Glutamatergic neuron (in vitro differentiated cells): ENCODE results near the gene RNPS1. TPM values are rescaled to one million over a fixed set of nuclear protein-coding genes. Genes with fewer than 3 reads are reported as not detected.

ENCODE experiments used
- DNase-seq: peaks from one replicate; pipeline ENCODE4 v3.0.0; 2022
- H3K27ac Mint-ChIP-seq: one replicate; pipeline ENCODE4 v1.8.0; 2020; ENCODE audit warnings: mild to moderate bottlenecking, mixed read lengths, inconsistent platforms; ENCODE audit not compliant: unreplicated experiment
- H3K27me3 Mint-ChIP-seq: one replicate; pipeline ENCODE4 v1.8.0; 2020; ENCODE audit warnings: mild to moderate bottlenecking, moderate library complexity, mixed read lengths, inconsistent platforms; ENCODE audit not compliant: unreplicated experiment
- H3K36me3 Mint-ChIP-seq: one replicate; pipeline ENCODE4 v1.8.0; 2020; ENCODE audit warnings: mild to moderate bottlenecking, mixed read lengths, inconsistent platforms; ENCODE audit not compliant: unreplicated experiment
- H3K4me1 Mint-ChIP-seq: one replicate; pipeline ENCODE4 v1.8.0; 2020; ENCODE audit warnings: mild to moderate bottlenecking, low read depth, mixed read lengths, inconsistent platforms; ENCODE audit not compliant: unreplicated experiment
- H3K4me3 Mint-ChIP-seq: one replicate; pipeline ENCODE4 v1.8.0; 2020; ENCODE audit warnings: mild to moderate bottlenecking, mixed read lengths, inconsistent platforms; ENCODE audit not compliant: unreplicated experiment
- H3K9me3 Mint-ChIP-seq: one replicate; pipeline ENCODE4 v1.8.0; 2020; ENCODE audit warnings: mild to moderate bottlenecking, moderate library complexity, mixed read lengths, inconsistent platforms; ENCODE audit not compliant: unreplicated experiment
- total RNA-seq: library from RNA; stranded (reverse); fragmentation: NEBNext Ultra II Directional; extraction: Animal tissue kit (Norgen Biotek cat#: 25700); gene quantifications from one replicate; pipeline ENCODE4 v1.2.1, GENCODE V29; 2021; ENCODE audit not compliant: unreplicated experiment
- TF ChIP-seq, protein P1 (sequence below): fragments of 200-600 bp; sonication (generic); IDR thresholded peaks from one replicate; pipeline ENCODE4 v1.5.0; 2021; ENCODE audit not compliant: partially characterized antibody, unreplicated experiment

Gene RNPS1
- total RNA-seq, 1 donor from 2014 or later = 220 TPM

DNA sequence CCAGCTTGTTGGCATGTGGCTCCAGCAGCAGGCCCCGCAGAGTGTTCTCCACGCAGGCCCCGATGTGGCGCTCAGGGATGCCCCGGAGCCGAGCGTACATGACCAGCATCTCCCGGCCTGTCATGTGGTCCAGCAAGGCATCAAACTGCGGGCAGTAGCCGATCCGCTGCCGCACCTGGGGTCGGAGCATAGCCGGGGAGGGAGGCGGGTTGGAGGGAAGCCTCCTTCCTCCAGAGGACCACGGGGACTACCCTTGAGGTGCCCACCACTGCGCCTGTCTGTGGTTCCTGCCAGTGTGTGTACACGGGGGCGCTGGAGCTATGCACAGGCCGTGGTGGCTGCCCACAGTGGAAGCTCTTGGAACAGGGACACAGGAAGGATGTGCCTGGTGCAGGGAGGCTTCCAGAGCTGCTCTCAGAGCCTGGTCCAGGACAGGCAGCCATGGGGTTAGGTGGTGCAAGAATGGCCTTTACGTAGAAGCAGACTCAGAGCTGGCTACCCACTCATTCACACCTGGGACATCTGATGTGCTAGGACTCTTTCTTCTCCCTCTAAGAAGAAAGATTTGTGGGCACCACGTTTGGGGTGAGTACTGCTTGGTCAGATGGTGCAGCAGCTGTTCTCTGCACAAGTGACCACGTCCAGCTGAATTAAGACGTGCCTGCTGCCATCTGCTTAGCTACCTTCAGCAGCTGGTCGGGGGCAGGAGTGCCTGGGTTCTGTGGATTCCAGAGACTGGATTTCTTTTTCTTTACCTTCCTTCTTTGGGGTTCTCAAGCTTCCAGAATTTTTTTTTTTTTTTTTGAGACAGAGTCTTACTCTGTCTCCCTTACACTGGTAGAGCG, 11.3 kb upstream of the RNPS1 start:
- Mint-ChIP-seq H3K27me3 (peaks cover 8% of the 10 kb centered on the region), H3K9me3 (peaks cover 12% of the 10 kb centered on the region), H3K4me3 (peak overlapping the region; percentile 30), H3K4me1 (peaks cover 18% of the 10 kb centered on the region), H3K36me3 (peaks cover 5% of the 10 kb centered on the region), H3K27ac (peak overlapping the region; percentile 78)
- TF ChIP-seq, protein P1, sequence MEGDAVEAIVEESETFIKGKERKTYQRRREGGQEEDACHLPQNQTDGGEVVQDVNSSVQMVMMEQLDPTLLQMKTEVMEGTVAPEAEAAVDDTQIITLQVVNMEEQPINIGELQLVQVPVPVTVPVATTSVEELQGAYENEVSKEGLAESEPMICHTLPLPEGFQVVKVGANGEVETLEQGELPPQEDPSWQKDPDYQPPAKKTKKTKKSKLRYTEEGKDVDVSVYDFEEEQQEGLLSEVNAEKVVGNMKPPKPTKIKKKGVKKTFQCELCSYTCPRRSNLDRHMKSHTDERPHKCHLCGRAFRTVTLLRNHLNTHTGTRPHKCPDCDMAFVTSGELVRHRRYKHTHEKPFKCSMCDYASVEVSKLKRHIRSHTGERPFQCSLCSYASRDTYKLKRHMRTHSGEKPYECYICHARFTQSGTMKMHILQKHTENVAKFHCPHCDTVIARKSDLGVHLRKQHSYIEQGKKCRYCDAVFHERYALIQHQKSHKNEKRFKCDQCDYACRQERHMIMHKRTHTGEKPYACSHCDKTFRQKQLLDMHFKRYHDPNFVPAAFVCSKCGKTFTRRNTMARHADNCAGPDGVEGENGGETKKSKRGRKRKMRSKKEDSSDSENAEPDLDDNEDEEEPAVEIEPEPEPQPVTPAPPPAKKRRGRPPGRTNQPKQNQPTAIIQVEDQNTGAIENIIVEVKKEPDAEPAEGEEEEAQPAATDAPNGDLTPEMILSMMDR = no peak
- no peak for DNase-seq

GRCh38 chr16:2278272-2278608, 10.3 kb upstream of the RNPS1 start:
- Mint-ChIP-seq H3K36me3 (no peaks in the 10 kb centered on the region), H3K27me3 (peaks cover 2% of the 10 kb centered on the region), H3K9me3 (peaks cover 10% of the 10 kb centered on the region), H3K4me1 (peaks cover 12% of the 10 kb centered on the region), H3K4me3 (no peak overlapping the region), H3K27ac (no peak overlapping the region)
- DNase-seq = no peak
- TF ChIP-seq, protein P1 = no peak

DNA sequence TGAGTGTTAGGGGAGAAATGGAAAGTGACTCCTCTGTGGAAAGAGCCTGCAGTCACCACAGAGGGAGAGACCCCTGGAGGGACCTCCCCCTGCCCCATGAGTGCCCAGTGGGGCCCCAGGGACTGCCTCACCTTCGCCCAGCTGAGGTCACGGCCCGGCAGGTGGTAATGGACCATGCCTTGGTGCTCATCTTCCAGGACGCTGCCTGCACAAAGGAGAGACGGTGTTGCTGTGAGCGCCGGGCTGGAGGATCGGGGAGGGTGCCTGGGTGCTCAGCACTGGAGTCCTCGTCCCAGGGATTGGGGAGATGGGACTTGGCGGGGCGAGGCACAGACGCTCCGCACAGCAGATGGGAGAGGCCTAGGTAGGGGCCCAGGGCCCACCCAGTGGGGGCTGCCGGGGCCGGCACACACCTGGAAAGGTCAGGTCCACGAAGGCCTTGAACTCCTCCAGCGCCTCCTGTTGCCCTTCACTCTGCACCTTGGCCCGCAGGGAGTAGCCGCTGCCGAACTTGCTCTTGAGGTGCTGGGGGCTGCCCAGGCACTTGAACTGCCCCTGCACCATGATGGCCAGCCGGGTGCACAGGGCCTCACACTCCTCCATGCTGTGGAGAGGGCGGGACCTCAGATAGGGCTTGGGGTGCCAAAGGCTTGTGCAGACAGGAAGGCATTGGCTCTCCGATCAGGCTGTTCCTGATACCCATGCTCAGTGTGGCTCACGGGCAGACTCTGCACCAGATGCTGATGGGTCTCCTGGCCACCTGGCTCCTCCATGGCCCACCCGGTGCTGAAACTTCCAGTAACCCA, 9.7 kb upstream of the RNPS1 start:
- TF ChIP-seq, protein P1 = no peak
- H3K36me3 Mint-ChIP-seq = no peaks in the 10 kb centered on the region
- peaks cover 12% of the 10 kb centered on the region for H3K4me1 Mint-ChIP-seq

DNA sequence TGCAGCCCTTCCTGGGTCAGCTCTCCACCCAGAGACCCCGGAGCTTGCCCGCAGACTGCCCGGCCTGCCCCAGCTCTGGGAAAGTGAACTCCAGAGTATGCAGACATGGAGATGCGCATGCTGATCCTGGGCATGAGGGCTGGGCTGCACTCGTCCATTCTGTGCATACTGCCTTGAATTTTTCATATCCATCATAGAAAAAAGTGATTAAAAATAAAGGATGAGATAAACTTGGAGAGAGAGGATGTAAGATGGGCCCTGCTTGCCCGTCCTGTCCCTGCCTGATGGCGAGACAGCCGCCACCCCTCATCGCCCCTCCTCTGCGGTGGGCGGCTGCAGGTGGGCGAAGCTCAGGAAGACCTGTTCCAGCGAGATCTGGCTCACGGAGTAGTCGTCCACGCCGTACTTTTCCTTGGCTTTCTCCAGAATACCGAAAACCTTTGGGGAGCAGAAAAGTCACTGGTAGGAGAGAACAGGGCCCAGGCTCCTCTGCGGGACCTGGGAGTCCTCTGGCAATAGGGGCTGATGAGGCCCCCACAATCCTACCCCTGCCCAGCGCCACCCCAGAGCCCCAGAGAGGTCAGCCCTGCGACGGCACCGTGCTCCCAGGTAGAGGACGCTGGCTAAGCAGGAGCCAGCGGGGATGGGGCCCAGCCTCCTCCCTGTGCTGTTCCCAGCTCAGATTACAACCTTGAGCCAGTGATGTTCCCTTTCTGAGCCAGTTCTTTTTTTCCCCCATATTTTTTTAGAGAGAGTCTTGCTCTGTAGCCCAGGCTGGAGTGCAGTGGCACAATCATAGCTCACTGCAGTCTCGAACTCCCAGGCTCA, 8.7 kb upstream of the RNPS1 start:
- DNase-seq = no peak
- TF ChIP-seq, protein P1 = no peak
- Mint-ChIP-seq H3K27me3 (peaks cover 2% of the 10 kb centered on the region), H3K4me3 (no peak overlapping the region), H3K9me3 (peaks cover 10% of the 10 kb centered on the region), H3K4me1 (peaks cover 12% of the 10 kb centered on the region), H3K27ac (no peak overlapping the region), H3K36me3 (no peaks in the 10 kb centered on the region)

More for the DNA sequence above, 9.7 kb upstream of the RNPS1 start:
- DNase-seq = no peak
- Mint-ChIP-seq H3K9me3 (peaks cover 10% of the 10 kb centered on the region), H3K4me3 (no peak overlapping the region), H3K27ac (no peak overlapping the region), H3K27me3 (peaks cover 2% of the 10 kb centered on the region)
